GM12878 (cell line): ENCODE measurements around the gene RPS2. TPM values are rescaled to one million over a fixed set of nuclear protein-coding genes. Genes with fewer than 3 reads are reported as not detected.
A peak's percentile ranks its signal among the peaks of the same experiment; 100 is the strongest.

ENCODE experiments used
- CREM ChIP-seq: IDR thresholded peaks from 2 replicates; pipeline ENCODE4 v1.6.1; 2014; ENCODE audit warnings: antibody characterized with exemption, low read depth
- HCFC1 ChIP-seq: fragments of 150-350 bp; IDR thresholded peaks from 2 replicates; pipeline ENCODE4 v1.6.1; 2014; ENCODE audit warnings: low read length
- HDAC6 ChIP-seq: fragments of 200-600 bp; sonication (generic); IDR thresholded peaks from one replicate; pipeline ENCODE4 v1.8.0; 2017; ENCODE audit warnings: antibody characterized with exemption; ENCODE audit not compliant: unreplicated experiment
- IKZF1 ChIP-seq: fragments of 450-650 bp; conservative IDR thresholded peaks from 2 replicates; pipeline ENCODE4 v1.6.1; 2017; ENCODE audit warnings: antibody characterized with exemption, mild to moderate bottlenecking
- LARP7 ChIP-seq: fragments of 450-650 bp; IDR thresholded peaks from 2 replicates; pipeline ENCODE4 v1.6.1; 2017; ENCODE audit warnings: mild to moderate bottlenecking
- NR2C1 ChIP-seq: fragments of 450-650 bp; IDR thresholded peaks from 2 replicates; pipeline ENCODE4 v1.6.1; 2017; ENCODE audit warnings: antibody characterized with exemption, mild to moderate bottlenecking, moderate library complexity
- NR2F1 ChIP-seq: fragments of 450-650 bp; conservative IDR thresholded peaks from 2 replicates; pipeline ENCODE4 v1.6.1; 2017; ENCODE audit warnings: mild to moderate bottlenecking
- NRF1 ChIP-seq: conservative IDR thresholded peaks from 2 replicates; pipeline ENCODE4 v1.6.1; 2011; ENCODE audit warnings: mild to moderate bottlenecking, low read depth, low read length, improper control_type of control experiment
- PAX5 ChIP-seq: IDR thresholded peaks from 2 replicates; pipeline ENCODE4 v1.6.1; 2011; ENCODE audit warnings: low read depth, low read length, borderline replicate concordance
- STAT1 ChIP-seq: fragments of 450-650 bp; conservative IDR thresholded peaks from 2 replicates; pipeline ENCODE4 v1.6.1; 2014; ENCODE audit warnings: antibody characterized with exemption, mild to moderate bottlenecking
- polyA plus RNA-seq, 11 experiments: library from polyadenylated mRNA; depleted of rRNA in 4 of 11; unstranded in 6 of 11; stranded (reverse) in 5 of 11; fragments of >200 nt; fragmentation: Nextera tagmentation in 4 of 11; fragmentation: Illumina TruSeq in 1 of 11; extraction: Ambion mirVana in 4 of 11; extraction: Trizol in 1 of 11; gene quantifications; 1 replicate in 1 of 11; 2 replicates in 10 of 11; pipeline versions ENCODE4 v1.2.1 to v1.2.3, GENCODE V29; 2011 to 2016; ENCODE audit warnings: inconsistent platforms in 2 of 11, missing spikeins in 2 of 11, low read depth in 1 of 11
- total RNA-seq, 4 experiments: library from RNA; depleted of rRNA in 3 of 4; stranded (reverse); fragments of >200 nt in 3 of 4; fragmentation: Illumina TruSeq in 1 of 4; extraction: Trizol in 1 of 4; gene quantifications; 2 replicates each; pipeline versions ENCODE4 v1.2.1 to v1.2.3, GENCODE V29; 2013 to 2021
- TF ChIP-seq, protein P1 (sequence below): fragments of 450-650 bp; IDR thresholded peaks from 2 replicates; pipeline ENCODE4 v1.6.1; 2017; ENCODE audit warnings: mild to moderate bottlenecking, moderate library complexity
- TF ChIP-seq, protein P2 (sequence below): fragments of 450-650 bp; IDR thresholded peaks from 2 replicates; pipeline ENCODE4 v1.6.1; 2014; ENCODE audit warnings: mild to moderate bottlenecking
- TF ChIP-seq, protein P3 (sequence below): IDR thresholded peaks from 2 replicates; pipeline ENCODE4 v1.6.1; 2012; ENCODE audit warnings: low read depth, low read length, improper control_type of control experiment
- TF ChIP-seq, protein P4 (sequence below): IDR thresholded peaks from 2 replicates; pipeline ENCODE4 v1.6.1; 2011; ENCODE audit warnings: low read depth, mild to moderate bottlenecking, low read length, moderate library complexity, borderline replicate concordance; ENCODE audit errors: extremely low read depth

Gene RPS2
- total and polyA plus RNA-seq, 10 of the 15 experiments (the other 5 are each of a cell fraction or from before 2014, with no cell fraction given), result 1,295 to 7,121 (median 3,933) TPM

DNA sequence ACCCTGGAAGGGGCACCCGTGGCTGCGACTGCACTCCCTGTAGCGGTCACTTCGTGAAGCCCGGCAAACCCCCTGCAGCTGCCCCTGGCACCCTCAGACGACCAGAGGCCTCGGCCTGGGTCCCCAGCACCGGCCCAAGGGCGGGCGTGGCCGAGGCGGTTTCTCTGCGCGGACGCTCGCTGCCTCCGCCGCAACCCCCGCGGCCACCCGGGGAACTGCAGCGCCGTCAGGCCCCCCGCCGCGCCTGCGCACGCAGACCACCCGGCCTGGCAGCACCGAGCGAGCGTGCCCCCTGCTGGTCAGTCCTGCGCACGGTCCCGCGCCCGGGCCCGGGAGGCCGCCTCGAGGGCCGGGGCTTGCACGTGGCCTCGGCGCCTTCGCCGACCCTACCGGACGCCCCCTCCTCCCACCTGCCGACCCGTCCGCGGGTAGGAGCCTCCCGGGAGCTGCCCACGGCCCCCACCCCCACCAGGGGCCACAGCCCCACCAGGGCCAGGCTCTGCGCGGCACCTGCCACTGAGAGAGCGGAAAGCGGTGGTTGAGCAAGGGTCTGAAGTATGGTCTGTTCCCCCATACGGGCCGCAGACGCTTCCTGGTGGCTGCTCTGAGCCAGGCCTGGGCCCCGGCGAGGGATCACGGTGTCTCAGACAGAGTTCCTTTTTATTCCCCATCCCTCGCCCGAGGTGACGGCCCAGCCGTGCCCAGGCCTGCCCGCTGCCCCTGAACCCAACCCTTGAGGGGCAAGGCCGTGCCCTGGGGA is 34.9 kb downstream of the RPS2 start (continued):
- TF ChIP-seq, protein P1, sequence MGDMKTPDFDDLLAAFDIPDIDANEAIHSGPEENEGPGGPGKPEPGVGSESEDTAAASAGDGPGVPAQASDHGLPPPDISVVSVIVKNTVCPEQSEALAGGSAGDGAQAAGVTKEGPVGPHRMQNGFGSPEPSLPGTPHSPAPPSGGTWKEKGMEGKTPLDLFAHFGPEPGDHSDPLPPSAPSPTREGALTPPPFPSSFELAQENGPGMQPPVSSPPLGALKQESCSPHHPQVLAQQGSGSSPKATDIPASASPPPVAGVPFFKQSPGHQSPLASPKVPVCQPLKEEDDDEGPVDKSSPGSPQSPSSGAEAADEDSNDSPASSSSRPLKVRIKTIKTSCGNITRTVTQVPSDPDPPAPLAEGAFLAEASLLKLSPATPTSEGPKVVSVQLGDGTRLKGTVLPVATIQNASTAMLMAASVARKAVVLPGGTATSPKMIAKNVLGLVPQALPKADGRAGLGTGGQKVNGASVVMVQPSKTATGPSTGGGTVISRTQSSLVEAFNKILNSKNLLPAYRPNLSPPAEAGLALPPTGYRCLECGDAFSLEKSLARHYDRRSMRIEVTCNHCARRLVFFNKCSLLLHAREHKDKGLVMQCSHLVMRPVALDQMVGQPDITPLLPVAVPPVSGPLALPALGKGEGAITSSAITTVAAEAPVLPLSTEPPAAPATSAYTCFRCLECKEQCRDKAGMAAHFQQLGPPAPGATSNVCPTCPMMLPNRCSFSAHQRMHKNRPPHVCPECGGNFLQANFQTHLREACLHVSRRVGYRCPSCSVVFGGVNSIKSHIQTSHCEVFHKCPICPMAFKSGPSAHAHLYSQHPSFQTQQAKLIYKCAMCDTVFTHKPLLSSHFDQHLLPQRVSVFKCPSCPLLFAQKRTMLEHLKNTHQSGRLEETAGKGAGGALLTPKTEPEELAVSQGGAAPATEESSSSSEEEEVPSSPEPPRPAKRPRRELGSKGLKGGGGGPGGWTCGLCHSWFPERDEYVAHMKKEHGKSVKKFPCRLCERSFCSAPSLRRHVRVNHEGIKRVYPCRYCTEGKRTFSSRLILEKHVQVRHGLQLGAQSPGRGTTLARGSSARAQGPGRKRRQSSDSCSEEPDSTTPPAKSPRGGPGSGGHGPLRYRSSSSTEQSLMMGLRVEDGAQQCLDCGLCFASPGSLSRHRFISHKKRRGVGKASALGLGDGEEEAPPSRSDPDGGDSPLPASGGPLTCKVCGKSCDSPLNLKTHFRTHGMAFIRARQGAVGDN, result peak; percentile 91
- TF ChIP-seq, protein P2, sequence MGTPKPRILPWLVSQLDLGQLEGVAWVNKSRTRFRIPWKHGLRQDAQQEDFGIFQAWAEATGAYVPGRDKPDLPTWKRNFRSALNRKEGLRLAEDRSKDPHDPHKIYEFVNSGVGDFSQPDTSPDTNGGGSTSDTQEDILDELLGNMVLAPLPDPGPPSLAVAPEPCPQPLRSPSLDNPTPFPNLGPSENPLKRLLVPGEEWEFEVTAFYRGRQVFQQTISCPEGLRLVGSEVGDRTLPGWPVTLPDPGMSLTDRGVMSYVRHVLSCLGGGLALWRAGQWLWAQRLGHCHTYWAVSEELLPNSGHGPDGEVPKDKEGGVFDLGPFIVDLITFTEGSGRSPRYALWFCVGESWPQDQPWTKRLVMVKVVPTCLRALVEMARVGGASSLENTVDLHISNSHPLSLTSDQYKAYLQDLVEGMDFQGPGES, result 0 out of 2 replicates have a peak, but pooled peaks have one; percentile 41
- peak; percentile 92 for TF ChIP-seq LARP7
- TF ChIP-seq NR2F1, result peak; percentile 68
- TF ChIP-seq NR2C1, result no peak
- peak; percentile 91 for TF ChIP-seq NRF1
- no peak for TF ChIP-seq PAX5
- peak; percentile 78; the same call in 1 of the 2 replicates for TF ChIP-seq STAT1
- no peak for TF ChIP-seq CREM
- no peak for TF ChIP-seq HDAC6
- TF ChIP-seq, protein P3, sequence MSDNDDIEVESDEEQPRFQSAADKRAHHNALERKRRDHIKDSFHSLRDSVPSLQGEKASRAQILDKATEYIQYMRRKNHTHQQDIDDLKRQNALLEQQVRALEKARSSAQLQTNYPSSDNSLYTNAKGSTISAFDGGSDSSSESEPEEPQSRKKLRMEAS, result peak; percentile 88
- peak; percentile 22; the same call in 1 of the 2 replicates for TF ChIP-seq HCFC1
- TF ChIP-seq, protein P4, sequence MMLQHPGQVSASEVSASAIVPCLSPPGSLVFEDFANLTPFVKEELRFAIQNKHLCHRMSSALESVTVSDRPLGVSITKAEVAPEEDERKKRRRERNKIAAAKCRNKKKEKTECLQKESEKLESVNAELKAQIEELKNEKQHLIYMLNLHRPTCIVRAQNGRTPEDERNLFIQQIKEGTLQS, result 0 out of 2 replicates have a peak, but pooled peaks have one; percentile 24
- TF ChIP-seq IKZF1, result peak; percentile 85
